ENCODE data around the gene CERS6.

DNA sequence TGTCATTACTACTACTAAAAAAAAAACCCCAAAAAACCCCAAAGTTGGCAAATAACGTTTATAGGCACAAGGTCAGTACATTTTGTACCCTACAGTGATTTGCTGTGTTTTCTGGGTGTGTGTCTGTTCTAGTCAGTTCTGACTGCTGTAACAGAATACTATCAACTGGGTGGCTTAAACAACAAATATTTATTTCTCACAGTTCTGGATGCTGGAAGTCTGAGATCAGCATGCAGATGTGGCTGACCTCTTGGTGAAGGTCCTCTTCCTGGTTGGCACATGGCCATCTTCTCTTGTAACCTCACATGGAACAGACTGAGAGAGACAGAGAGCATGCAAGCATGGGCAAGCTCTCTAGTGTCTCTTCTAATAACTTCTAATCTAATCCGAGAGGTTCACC lies 103.1 kb downstream of the CERS6 start:
- TF ChIP-seq ZNF600 (tag by site-specific recombination; IDR thresholded peaks at IDR 0.05) (no peak), ZNF121 (tag by site-specific recombination; IDR thresholded peaks at IDR 0.05) (no peak), ZNF138 (tag by site-specific recombination; IDR thresholded peaks at IDR 0.05; ENCODE audit: borderline replicate concordance) (no peak), YY1 (tag by site-specific recombination; IDR thresholded peaks at IDR 0.05) (no peak), WT1 (tag by site-specific recombination; IDR thresholded peaks at IDR 0.05) (no peak), ZBTB17 (tag by site-specific recombination; IDR thresholded peaks at IDR 0.05) (no peak), ZNF274 (IDR thresholded peaks at IDR 0.05; ENCODE audit: low read length) (no peak), ZNF274 (tag by site-specific recombination; IDR thresholded peaks at IDR 0.05; ENCODE audit: borderline replicate concordance) (no peak), ZNF792 (tag by site-specific recombination; IDR thresholded peaks at IDR 0.05) (no peak), ZNF785 (tag by site-specific recombination; IDR thresholded peaks at IDR 0.05) (no peak), RBAK (tag by site-specific recombination; IDR thresholded peaks at IDR 0.05) (no peak), ZNF146 (tag by site-specific recombination; IDR thresholded peaks at IDR 0.05) (no peak)
- TF ChIP-seq, protein P1, sequence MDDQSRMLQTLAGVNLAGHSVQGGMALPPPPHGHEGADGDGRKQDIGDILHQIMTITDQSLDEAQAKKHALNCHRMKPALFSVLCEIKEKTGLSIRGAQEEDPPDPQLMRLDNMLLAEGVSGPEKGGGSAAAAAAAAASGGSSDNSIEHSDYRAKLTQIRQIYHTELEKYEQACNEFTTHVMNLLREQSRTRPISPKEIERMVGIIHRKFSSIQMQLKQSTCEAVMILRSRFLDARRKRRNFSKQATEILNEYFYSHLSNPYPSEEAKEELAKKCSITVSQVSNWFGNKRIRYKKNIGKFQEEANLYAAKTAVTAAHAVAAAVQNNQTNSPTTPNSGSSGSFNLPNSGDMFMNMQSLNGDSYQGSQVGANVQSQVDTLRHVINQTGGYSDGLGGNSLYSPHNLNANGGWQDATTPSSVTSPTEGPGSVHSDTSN (CRISPR knock-in tag; IDR thresholded peaks at IDR 0.05): no peak
- TF ChIP-seq, protein P2, sequence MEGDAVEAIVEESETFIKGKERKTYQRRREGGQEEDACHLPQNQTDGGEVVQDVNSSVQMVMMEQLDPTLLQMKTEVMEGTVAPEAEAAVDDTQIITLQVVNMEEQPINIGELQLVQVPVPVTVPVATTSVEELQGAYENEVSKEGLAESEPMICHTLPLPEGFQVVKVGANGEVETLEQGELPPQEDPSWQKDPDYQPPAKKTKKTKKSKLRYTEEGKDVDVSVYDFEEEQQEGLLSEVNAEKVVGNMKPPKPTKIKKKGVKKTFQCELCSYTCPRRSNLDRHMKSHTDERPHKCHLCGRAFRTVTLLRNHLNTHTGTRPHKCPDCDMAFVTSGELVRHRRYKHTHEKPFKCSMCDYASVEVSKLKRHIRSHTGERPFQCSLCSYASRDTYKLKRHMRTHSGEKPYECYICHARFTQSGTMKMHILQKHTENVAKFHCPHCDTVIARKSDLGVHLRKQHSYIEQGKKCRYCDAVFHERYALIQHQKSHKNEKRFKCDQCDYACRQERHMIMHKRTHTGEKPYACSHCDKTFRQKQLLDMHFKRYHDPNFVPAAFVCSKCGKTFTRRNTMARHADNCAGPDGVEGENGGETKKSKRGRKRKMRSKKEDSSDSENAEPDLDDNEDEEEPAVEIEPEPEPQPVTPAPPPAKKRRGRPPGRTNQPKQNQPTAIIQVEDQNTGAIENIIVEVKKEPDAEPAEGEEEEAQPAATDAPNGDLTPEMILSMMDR (tag by site-specific recombination; IDR thresholded peaks at IDR 0.05): no peak
- TF ChIP-seq, protein P3, sequence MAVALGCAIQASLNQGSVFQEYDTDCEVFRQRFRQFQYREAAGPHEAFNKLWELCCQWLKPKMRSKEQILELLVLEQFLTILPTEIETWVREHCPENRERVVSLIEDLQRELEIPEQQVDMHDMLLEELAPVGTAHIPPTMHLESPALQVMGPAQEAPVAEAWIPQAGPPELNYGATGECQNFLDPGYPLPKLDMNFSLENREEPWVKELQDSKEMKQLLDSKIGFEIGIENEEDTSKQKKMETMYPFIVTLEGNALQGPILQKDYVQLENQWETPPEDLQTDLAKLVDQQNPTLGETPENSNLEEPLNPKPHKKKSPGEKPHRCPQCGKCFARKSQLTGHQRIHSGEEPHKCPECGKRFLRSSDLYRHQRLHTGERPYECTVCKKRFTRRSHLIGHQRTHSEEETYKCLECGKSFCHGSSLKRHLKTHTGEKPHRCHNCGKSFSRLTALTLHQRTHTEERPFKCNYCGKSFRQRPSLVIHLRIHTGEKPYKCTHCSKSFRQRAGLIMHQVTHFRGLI (tag by site-specific recombination; IDR thresholded peaks at IDR 0.05): no peak
